ENCODE data around the gene CBX4. TPM values are rescaled to one million over a fixed set of nuclear protein-coding genes. Genes with fewer than 3 reads are reported as not detected.
A peak's percentile ranks its signal among the peaks of the same experiment; 100 is the strongest.

CBX4 gene
- total RNA-seq, 4 donors from 2014 or later, result 3.0 to 9.0 (median 5.3) TPM

GRCh38 chr17:79815836-79816461, 23.3 kb downstream of the CBX4 start:
- no peaks in the 10 kb centered on the region for H3K9me3 ChIP-seq
- in situ Hi-C loops (cut with MboI; ENCODE audit: low sequenced_read_pairs in 4 of 4) (no loop called here), intact Hi-C loops (cut with DNase I; ENCODE audit: low total_unique reads) (no loop called here)

DNA sequence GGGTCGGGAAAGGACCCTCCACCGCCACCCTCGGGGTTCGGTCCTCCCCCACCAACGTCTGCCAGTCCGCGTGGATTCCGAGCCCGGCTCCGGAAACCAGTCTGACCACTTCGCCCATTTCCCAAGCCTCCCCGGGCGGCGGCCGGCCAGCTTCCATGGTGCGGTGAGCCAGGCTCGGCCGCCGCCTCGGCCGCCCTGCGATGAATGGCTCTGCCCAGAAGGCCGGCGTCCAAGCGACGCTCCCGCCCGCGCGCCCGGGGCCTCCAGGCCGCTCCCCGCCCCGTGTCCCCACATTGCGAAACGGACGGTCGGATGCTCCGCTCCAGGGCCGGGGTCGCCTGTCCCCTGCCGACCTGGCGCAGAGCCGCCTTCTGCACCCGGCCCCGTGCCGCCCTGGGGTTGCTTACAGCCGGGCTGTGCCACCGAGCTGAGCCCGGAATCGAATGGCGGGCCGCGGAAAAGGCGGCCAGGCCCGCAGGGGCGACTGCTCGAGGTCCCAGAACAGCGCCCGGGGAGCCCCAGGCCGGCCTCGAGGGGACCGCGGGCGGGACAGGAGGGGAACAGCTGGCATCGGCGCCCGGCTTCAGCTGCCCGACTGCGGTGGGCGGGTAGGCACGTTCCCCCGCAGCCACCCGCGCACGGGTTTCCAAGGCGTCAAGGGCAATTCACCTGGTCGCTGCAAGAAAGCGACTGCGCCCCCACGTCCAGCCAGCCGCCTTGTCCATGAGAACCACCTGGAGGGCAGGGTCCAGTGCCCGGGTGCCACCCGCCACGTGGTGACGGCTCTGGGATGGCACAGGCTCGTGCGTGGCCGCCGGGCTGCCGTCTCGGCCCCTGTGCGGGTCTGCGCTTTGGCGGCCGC, 24.0 kb downstream of the CBX4 start:
- Histone ChIP-seq H3K27me3 (peaks cover 61 to 74% (median 73%) of the 10 kb centered on the region in 3 donors), H3K4me1 (peaks cover 6 to 45% of the 10 kb centered on the region in 2 donors), H3K9me3 (no peaks in the 10 kb centered on the region), H3K4me3 (peak overlapping the region in 1 of 4 donors; percentile 24), H3K27ac (no peak overlapping the region), H3K36me3 (no peaks in the 10 kb centered on the region)
- ATAC-seq, result no peak
- DNase-seq, result no peak
- TF ChIP-seq POLR2A (IDR thresholded peaks at IDR 0.05), result no peak
- TF ChIP-seq, protein P1, sequence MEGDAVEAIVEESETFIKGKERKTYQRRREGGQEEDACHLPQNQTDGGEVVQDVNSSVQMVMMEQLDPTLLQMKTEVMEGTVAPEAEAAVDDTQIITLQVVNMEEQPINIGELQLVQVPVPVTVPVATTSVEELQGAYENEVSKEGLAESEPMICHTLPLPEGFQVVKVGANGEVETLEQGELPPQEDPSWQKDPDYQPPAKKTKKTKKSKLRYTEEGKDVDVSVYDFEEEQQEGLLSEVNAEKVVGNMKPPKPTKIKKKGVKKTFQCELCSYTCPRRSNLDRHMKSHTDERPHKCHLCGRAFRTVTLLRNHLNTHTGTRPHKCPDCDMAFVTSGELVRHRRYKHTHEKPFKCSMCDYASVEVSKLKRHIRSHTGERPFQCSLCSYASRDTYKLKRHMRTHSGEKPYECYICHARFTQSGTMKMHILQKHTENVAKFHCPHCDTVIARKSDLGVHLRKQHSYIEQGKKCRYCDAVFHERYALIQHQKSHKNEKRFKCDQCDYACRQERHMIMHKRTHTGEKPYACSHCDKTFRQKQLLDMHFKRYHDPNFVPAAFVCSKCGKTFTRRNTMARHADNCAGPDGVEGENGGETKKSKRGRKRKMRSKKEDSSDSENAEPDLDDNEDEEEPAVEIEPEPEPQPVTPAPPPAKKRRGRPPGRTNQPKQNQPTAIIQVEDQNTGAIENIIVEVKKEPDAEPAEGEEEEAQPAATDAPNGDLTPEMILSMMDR (IDR thresholded peaks at IDR 0.05 in 4 of 5, conservative IDR thresholded peaks at IDR 0.05 in 1 of 5), result no peak
- intact Hi-C loops (cut with DNase I; ENCODE audit: low total_unique reads), result no loop called here
- in situ Hi-C loops (cut with MboI; ENCODE audit: low sequenced_read_pairs in 4 of 4), result no loop called here

More at GRCh38 chr17:79815836-79816461, 23.3 kb downstream of the CBX4 start:
- H3K36me3 ChIP-seq, result no peaks in the 10 kb centered on the region
- H3K4me1 ChIP-seq, result peaks cover 3 to 37% of the 10 kb centered on the region in 2 donors
- ATAC-seq (no peak), DNase-seq (no peak)
- H3K4me3 ChIP-seq, result no peak overlapping the region
- peaks cover 55 to 67% (median 66%) of the 10 kb centered on the region in 3 donors for H3K27me3 ChIP-seq
- no peak overlapping the region for H3K27ac ChIP-seq
- TF ChIP-seq, protein P1 (IDR thresholded peaks at IDR 0.05 in 4 of 5, conservative IDR thresholded peaks at IDR 0.05 in 1 of 5), result no peak
- TF ChIP-seq POLR2A (IDR thresholded peaks at IDR 0.05), result no peak

DNA sequence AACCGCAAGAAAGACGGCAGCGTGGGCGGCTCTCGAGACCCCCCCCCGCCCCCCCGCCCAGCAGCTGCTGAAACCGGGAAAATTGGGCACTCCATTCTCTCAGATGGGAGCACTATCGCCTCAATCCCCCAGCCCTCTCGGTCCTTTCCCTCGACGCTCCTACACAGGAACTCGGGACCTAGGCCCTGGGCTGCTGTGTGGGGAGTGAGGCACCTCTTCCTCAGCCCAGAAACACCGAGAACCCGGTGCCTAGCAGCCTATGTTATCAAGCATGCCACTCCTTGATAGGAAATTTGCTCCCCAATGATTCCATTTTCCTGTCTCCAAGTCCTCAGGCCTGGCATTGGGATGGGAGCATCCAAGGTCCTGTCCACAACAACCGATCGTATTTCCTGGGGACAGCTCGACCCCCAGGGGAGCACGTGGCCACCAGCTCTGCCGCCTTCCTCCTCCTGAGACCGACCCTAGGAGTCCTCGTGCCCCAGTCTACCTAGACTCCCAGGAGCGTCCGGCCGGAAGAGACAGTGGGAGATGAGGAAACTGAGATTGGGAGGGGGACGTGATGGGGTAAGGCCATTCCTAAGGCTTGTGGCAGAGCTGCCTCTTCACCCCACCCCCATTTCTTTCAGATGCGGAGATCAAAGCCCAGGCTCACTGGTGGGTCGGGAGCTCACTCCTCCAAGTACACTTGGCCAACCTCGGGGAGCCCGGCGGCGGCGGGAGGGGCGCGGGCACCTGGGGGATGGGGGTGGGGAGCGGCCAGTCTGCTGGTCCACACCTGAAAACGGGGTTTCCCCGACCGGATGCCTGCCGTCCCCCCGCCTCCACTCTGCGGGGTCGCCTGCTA, 24.9 kb downstream of the CBX4 start:
- in situ Hi-C loops (cut with MboI; ENCODE audit: low sequenced_read_pairs in 4 of 4), result no loop called here
- peaks cover 6 to 50% of the 10 kb centered on the region in 2 donors for H3K4me1 ChIP-seq
- ATAC-seq (no peak), DNase-seq (no peak)
- TF ChIP-seq POLR2A (IDR thresholded peaks at IDR 0.05), result no peak
- TF ChIP-seq, protein P1 (IDR thresholded peaks at IDR 0.05 in 4 of 5, conservative IDR thresholded peaks at IDR 0.05 in 1 of 5), result no peak
- intact Hi-C loops (cut with DNase I; ENCODE audit: low total_unique reads), result no loop called here
- peaks cover 63 to 81% (median 80%) of the 10 kb centered on the region in 3 donors for H3K27me3 ChIP-seq
- no peak overlapping the region for H3K27ac ChIP-seq
- H3K9me3 ChIP-seq, result no peaks in the 10 kb centered on the region
- H3K4me3 ChIP-seq, result no peak overlapping the region
- no peaks in the 10 kb centered on the region for H3K36me3 ChIP-seq

- peak overlapping the region in 1 of 4 donors; percentile 16 for H3K4me3 ChIP-seq
- intact Hi-C loops (cut with DNase I; ENCODE audit: low total_unique reads), result no loop called here
- H3K27ac ChIP-seq, result no peak overlapping the region
- DNase-seq (no peak), ATAC-seq (no peak)
- TF ChIP-seq, protein P1 (IDR thresholded peaks at IDR 0.05 in 4 of 5, conservative IDR thresholded peaks at IDR 0.05 in 1 of 5), result no peak
- no peak for TF ChIP-seq POLR2A (IDR thresholded peaks at IDR 0.05)
- H3K4me1 ChIP-seq, result peaks cover 6 to 50% of the 10 kb centered on the region in 2 donors
- no peaks in the 10 kb centered on the region for H3K9me3 ChIP-seq
- in situ Hi-C loops (cut with MboI; ENCODE audit: low sequenced_read_pairs in 4 of 4), result no loop called here
- H3K27me3 ChIP-seq, result peaks cover 71 to 89% (median 88%) of the 10 kb centered on the region in 3 donors
- H3K36me3 ChIP-seq, result no peaks in the 10 kb centered on the region
Measured at GRCh38 chr17:79813297-79814126, 25.7 kb downstream of the CBX4 start.

Measured in gastrocnemius medialis (tissue), 4 donors.